RWPE2 (cell line): ENCODE results near the gene IL1RL2.

Source experiments
- ATAC-seq: fragments of 200-7000 bp; cut with Tn5 transposase; 3 replicates; pipeline ENCODE4 v1.9.1; 2021; ENCODE audit warnings: low read depth
- DNase-seq: peaks from one replicate; pipeline ENCODE4 v3.0.0-alpha.2; 2020; ENCODE audit warnings: low spot score
- H3K27ac ChIP-seq: fragments of 450-650 bp; 2 replicates; pipeline ENCODE4 v1.5.1; 2017; ENCODE audit warnings: mild to moderate bottlenecking; ENCODE audit not compliant: poor library complexity, severe bottlenecking
- H3K27me3 ChIP-seq: fragments of 250-450 bp; sonication (Bioruptor Pico); 2 replicates; pipeline ENCODE4 v1.5.1; 2021; ENCODE audit warnings: mild to moderate bottlenecking, moderate library complexity; ENCODE audit not compliant: insufficient read depth, poor library complexity, severe bottlenecking
- H3K36me3 ChIP-seq: fragments of 250-450 bp; sonication (Bioruptor Pico); 2 replicates; pipeline ENCODE4 v1.5.1; 2020; ENCODE audit warnings: low read depth, mild to moderate bottlenecking, moderate library complexity
- H3K4me1 ChIP-seq: fragments of 250-450 bp; sonication (Bioruptor Pico); 2 replicates; pipeline ENCODE4 v1.5.1; 2021; ENCODE audit warnings: mild to moderate bottlenecking, moderate library complexity; ENCODE audit not compliant: insufficient read depth, poor library complexity, severe bottlenecking
- H3K4me3 ChIP-seq: fragments of 250-450 bp; sonication (Bioruptor Pico); 2 replicates; pipeline ENCODE4 v1.5.1; 2021; ENCODE audit warnings: mild to moderate bottlenecking, moderate library complexity; ENCODE audit not compliant: severe bottlenecking
- H3K9me3 ChIP-seq: fragments of 250-450 bp; sonication (Bioruptor Pico); 2 replicates; pipeline ENCODE4 v1.5.1; 2021; ENCODE audit warnings: mild to moderate bottlenecking, moderate library complexity; ENCODE audit not compliant: severe bottlenecking
- CTCF ChIP-seq: fragments of 450-650 bp; IDR thresholded peaks from one replicate; pipeline ENCODE4 v1.5.1; 2017; ENCODE audit warnings: mild to moderate bottlenecking, moderate library complexity; ENCODE audit not compliant: poor library complexity, severe bottlenecking

The IL1RL2 gene

GRCh38 chr2:102141011-102141943, 45.5 kb upstream of the IL1RL2 start:
- Histone ChIP-seq H3K27ac (no peak overlapping the region), H3K27me3 (no peaks in the 10 kb centered on the region), H3K4me1 (no peaks in the 10 kb centered on the region), H3K36me3 (no peaks in the 10 kb centered on the region), H3K9me3 (peaks cover 4% of the 10 kb centered on the region), H3K4me3 (no peak overlapping the region)
- DNase-seq (no peak), ATAC-seq (no peak)
- no peak for TF ChIP-seq CTCF

- H3K4me1 ChIP-seq: no peaks in the 10 kb centered on the region
- peaks cover 4% of the 10 kb centered on the region for H3K9me3 ChIP-seq
- peak; percentile 92 for ATAC-seq
- H3K27ac ChIP-seq: peak within 1 kb of the TSS; percentile 3
- H3K36me3 ChIP-seq: no peaks in the 10 kb centered on the region
- peak within 1 kb of the TSS; percentile 62 for H3K4me3 ChIP-seq
- no peak for TF ChIP-seq CTCF
- DNase-seq: no peak
- H3K27me3 ChIP-seq: no peaks in the 10 kb centered on the region
Measured at GRCh38 chr2:102141970-102142828, 44.6 kb upstream of the IL1RL2 start, which contains the start of gene IL1R1. Gene IL1R1, plus strand, starts transcription at chr2:102142746. Its CDS starts 14,979 bp downstream, at chr2:102157725.

GRCh38 chr2:102142829-102143449, 43.9 kb upstream of the IL1RL2 start:
- Histone ChIP-seq H3K4me1 (no peaks in the 10 kb centered on the region), H3K9me3 (peaks cover 4% of the 10 kb centered on the region), H3K4me3 (peak overlapping the region; percentile 62), H3K27me3 (no peaks in the 10 kb centered on the region), H3K27ac (peak overlapping the region; percentile 3), H3K36me3 (no peaks in the 10 kb centered on the region)
- no peak for DNase-seq
- TF ChIP-seq CTCF: no peak
- no peak; the same call in 2 of the 3 replicates for ATAC-seq

GRCh38 chr2:102143450-102143985, 43.3 kb upstream of the IL1RL2 start:
- ATAC-seq: no peak
- Histone ChIP-seq H3K4me1 (no peaks in the 10 kb centered on the region), H3K36me3 (no peaks in the 10 kb centered on the region), H3K27me3 (no peaks in the 10 kb centered on the region), H3K27ac (no peak overlapping the region), H3K4me3 (no peak overlapping the region), H3K9me3 (peaks cover 4% of the 10 kb centered on the region)
- TF ChIP-seq CTCF: no peak
- DNase-seq: no peak
